Islet precursor cell (in vitro differentiated cells): Measurements from ENCODE around the gene SLAMF9.

Source experiments
- DNase-seq: peaks from one replicate; pipeline ENCODE4 v3.0.0-alpha.2; 2018

SLAMF9 gene

DNA sequence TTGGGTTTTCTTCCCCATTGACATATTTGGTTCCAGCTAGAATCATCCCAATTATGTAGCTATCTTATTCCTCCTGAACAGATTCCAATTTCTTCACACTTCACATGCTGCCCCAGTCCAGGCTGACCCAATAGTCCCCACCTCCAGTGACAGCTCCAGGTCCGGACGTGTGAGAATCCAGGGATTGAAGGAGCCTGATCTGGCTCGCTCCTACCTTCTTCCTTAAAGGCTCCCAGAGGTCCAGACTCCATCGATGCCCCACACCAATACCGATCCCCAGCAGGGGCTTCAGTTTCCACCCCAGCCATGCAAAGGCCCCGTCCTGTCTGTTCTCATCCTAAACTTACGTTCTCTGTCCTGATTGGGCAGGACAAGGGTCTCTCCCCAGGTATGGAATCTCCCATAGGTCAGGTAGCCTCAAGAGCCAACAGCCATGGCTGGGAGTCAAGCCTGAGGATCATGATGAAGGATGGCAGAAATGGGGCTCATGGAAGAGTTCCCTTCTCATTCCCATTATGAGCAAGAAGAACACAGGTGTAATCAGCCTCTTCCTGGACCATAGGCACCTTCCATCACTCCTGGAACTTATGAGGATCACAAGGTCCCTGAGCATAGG lies 20.4 kb upstream of the SLAMF9 start:
- DNase-seq = peak; percentile 40

DNA sequence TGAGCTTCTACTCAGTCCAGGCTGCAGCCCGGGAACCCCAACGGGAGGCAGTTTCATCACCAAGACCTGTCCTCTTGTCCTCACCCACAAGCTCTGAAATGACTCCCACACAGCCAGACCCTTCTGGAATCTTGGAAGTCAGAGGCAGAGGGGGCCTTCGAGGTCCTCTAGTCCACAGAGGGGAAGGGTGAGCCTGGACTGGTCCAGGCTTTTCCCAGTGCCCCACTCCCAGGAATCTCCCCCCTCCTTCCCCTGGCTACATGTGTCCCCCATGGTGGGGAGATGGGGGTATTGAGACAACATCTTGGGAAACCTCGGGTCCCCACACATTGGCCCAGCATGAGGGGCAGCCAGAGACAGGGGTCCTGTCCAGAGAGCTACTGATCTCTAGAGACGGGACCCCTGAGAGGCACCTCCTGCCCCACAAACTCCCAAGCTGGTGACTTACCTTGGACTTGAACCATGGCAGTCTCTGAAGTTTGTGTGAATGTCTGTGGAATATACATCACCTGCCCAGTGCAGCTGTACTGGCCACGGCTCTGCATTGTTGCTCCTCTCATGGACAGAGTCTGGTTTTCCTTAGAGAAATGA lies 19.4 kb upstream of the SLAMF9 start:
- DNase-seq = peak; percentile 29

DNA sequence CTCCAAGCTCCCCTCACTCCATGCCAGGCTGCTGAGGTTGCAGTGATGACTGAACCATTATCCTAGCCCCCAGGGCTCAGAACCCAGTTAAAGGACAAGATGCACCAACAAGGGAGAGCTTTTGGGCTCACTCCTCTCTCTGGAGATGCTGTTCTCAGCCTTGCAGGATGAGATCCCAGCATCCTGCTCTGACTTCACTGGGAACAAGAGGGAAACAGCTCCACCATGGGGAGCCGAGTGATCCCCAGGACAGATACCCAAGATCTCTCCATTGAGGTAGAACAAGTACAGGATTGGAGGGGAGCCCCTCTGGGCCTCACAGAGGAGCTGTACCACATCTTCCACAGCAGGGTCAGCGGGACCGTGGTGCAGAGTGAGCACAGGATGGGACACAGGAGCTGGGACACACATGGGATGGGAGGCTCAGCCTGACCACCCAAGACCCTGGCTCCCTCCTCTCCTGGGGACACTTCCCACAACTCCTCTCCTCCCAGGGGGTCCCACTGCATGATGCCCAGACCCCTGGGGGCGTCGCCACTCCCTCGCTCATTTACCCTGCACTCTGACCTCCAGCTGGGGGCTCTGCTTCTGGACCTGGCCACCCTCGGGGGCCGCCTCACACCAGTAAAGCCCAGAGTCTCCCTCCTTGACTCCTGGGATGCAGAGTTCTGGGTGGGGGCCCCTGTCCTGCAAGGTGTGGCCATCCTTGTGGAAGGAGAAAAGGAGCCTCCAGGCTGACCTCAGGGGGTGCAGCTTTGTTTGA lies 18.6 kb upstream of the SLAMF9 start:
- DNase-seq = peak; percentile 49

DNA sequence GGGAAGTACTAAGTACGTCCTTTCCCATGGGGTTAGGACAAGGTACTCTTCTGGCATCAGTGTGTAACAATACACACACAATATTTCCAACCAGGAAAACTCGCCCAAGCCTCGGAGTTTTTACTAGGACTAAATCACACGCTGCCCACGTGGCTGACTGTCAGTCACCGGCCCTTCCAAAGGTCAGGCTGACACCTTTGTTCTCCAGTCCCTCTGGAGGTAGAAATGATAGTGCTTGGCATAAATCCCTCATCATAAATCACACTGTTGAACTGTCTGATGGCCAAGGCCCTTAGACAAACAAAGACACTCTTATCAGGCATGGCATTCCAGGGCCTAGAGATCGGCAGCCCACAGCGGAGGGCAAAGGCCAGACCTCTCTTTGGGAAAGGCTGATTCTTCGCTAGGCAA lies 16.9 kb upstream of the SLAMF9 start:
- peak; percentile 65 for DNase-seq

DNA sequence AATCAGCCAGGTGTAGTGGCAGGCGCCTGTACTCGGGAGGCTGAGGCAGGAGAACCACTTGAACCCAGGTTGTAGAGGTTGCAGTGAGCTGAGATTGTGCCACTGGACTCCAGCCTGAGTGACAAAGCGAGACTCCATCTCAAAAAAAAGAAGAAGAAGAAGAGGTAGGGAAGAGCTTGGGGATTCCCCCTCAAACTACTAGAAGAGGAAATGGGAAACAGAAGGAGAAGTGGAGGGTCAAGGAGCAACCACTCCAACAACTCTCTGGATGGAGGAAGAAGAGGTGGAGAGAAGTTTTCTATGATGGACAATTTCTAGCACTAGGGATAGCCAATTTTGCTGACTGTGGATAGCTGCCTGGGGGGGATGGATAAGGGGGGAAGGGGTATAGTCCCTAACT lies 14.9 kb upstream of the SLAMF9 start:
- no peak for DNase-seq

DNA sequence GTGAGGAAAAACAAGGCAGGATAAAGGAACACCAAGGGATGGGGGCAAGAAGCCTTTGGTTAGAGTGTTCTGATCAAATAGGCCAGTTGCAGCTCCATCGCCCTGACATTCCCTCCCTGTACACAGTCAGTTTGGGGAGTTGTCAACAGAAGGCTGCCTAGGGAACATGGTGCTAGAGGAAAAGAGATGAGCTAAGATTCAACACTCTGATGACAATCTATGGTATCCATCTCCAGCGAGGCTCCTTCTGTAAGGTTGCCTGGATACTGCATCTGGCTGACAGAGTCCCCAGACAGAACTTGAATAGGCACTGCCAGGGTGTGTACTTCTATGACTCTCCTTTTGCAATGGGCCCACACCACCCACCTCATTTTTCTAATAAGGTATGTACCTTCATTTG lies 11.2 kb upstream of the SLAMF9 start:
- peak; percentile 21 for DNase-seq

DNA sequence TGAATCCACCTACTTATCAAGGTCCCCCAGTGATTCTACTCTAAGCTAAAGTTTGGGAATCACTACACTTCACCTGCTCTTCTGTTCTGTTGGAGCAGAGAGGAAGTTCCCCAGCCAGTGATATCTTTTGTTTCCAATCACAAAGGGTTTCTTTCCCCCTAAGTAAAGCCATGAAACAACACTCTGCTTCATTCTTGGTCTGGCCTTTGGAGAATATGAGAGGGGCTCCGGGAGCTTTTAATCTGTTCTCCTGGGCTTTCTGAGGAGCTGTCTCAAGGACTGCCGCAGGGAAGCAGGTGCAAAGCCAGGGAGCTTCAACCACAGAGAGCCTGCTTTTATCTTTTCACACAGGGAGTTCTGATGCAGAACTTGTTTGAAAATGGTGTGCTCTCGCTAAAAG lies 10.1 kb upstream of the SLAMF9 start:
- DNase-seq = peak; percentile 37

DNA sequence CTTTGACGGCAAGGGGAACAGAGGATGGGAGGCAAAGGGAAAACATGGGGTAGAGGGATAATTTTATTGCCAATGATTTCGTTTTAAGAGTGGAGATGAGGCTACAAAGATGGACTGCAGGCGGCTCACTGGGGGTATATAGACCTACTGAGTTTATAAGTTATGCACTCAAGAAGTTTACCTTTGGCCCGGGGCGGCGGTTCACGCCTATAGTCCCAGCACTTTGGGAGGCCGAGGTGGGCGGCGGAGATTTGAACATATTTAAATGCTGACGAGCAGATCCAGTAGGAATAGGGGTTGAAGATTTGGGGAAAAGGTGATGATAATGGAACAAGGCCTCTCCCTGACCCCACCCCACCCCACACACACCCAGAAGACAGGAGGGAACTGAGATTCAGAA lies 8.1 kb upstream of the SLAMF9 start:
- peak; percentile 12 for DNase-seq

DNA sequence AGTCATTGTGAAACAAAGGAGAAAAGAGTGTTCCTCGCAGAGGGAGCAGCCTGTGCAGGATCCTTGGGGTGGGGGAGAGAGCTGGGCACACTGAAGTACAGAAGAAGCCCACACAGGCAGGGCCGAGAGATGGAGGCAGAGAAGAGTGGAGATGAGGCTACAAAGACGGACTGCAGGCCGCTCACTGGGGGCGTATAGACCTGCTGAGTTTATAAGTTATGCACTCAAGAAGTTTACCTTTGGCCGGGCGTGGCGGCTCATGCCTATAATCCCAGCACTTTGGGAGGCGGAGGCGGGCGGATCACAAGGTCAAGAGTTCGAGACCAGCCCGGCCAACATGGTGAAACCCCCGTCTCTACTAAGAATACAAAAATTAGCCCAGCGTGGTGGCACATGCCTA lies 7.6 kb upstream of the SLAMF9 start:
- DNase-seq = peak; percentile 16

DNA sequence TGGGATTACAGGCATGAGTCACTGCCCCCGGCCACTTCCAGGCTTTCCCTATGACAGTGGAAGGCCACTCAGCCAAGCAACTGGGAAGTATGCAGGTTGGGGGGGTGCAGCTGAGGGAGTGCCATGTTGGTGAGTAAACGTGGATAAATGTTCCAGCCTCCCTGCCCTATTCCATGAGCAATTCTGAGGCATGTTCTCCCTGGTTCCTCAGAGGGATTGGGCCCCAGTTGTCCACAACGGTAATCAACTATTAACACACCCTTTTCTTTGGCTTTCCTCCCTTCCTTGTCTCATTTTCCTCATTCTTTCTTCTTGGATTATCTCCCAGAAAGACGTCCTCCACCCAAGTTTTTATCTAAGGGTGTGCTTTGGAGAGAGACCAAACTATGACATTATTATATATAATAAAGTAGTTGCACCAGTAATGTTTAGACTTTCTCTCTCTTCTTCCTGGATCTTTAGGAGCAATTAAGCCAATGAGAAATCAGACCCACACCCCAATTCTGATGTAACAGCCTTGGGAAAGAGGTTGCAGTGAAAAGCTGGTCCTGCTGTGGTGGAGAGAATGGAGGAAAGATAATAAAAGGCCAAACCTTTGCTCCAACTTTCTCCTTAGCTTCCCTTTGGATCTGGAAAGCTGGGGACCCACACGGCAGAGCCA lies 6.8 kb upstream of the SLAMF9 start:
- DNase-seq = peak; percentile 50

DNA sequence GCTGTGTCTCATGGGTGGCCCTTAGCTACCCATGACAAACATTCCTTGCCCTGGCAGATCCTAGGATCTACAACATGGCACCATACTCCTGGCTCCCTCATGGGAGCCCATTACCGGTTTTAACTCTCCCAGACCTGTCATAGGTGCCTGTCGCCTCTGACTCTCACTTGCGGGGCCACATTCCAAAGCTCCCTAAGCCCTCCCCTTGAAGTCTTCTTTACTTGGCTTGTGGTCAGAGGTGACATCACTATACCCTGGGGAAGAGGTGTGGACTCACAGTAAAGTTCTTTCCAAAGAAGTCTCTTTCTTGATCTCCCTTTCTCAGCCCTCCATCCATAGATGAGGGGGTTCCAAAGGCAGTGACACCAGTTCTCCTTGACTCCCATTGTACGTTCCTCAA lies 5.4 kb upstream of the SLAMF9 start:
- DNase-seq = peak; percentile 89

DNA sequence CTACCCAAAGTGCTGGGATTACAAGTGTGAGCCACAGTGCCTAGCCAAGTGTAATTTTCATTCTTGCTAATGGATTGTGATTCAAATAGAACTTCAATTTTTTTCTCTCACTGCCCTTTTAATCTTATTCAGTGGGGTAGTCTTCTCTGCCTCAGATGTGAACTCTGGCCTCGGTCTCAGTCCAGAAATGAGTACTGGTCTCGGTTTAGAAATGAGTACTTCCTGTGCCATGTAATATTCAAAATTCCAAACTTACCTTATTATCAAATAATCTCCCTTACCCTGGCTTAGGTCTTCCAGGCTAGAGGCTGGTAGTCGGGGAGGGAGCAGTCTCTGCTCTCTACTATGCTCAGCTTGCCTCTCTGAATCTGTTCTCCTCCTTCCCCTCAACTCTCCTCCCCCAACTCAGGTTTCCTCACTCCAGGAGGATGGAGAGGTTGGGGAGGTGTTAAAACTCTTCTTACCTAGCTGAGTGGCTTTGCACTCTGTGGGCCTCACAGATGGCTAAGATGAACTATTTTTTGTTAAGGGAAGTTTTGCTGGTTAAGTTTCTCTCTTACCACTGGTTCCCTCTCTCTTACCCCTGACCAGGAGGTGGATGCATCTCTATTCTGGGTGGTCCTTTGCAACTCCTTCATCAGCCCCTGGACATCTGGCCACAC lies 4.8 kb upstream of the SLAMF9 start:
- DNase-seq = peak; percentile 29

DNA sequence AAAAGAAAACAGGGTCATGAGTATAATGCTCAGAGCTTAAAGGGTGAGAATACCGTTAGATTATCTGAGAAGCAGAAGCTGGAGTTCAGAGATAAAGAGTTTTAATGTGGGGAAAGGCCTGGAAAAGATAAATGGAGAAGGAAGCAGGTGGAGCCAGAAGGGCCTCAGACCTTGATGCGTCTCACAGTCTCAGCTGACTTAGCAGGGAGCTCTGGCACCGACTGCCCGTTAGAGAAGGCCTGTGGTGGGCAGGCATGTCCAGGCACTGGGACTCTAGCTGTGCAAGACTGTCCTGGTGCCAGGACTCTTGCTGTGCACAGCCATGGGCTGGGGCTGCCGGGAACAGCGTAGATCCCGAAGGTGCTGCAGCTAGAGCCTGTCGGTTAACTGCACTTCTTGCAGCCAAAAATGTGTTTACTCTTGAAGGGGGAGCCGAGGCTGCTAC lies 3.8 kb upstream of the SLAMF9 start:
- DNase-seq = peak; percentile 33

DNA sequence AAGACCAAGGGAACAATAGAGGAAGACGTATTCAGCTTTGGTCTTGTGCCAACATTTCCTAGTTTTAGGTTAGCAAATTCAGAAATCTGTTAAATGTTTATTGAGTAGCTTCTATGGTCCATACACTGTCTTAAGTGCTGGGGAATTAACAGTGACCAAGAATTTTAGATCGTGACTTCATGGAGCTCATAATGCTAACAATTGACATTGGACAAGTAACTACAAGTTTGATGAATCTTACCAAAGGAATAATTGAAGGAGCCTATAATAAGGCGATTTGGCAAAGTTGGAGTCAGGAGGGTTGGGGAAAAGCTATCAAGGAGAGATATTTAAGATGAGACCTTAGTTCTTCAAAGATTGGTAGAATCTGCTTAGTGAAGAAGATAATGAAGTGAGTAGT lies 1.4 kb upstream of the SLAMF9 start:
- DNase-seq = no peak

DNA sequence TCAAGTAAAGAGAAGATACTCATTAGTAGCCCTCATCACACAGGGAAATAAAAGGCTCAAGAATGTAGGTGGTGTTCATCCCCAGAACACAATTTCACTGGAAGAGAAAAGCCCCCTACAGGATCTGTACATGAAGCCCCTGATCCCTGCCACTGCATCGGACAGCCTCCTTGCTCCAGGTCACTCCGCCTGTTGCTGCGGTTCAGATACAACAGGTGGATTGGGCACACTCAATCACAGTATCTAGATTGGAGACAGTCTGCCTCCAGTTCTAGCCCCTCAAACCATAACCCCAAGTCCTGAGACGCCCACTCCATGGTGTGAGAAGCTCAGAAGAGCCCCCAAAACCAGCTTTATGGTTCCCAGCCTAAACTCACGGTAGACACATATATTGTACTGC lies 1.1 kb downstream of the SLAMF9 start:
- no peak for DNase-seq

DNA sequence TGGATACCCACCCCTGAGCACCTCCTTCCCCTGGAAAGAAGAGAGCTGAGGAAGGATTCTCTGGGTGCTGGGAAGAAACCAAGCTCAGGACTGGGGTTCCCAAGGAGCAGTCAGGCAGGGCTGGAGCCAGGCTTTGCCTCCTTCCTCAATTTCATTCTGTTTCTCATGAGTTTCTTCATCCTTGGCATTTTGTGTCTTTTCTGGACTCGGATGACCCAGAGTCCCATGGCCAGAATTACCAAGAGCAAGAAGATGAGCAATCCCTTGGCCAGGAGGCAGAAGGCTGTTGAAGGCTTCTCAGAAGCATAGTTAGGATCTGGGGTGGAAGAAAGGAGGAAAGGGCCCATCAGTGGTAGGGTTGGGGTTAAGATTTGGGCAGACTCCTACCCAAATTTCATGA lies 2.5 kb downstream of the SLAMF9 start:
- peak; percentile 5 for DNase-seq

DNA sequence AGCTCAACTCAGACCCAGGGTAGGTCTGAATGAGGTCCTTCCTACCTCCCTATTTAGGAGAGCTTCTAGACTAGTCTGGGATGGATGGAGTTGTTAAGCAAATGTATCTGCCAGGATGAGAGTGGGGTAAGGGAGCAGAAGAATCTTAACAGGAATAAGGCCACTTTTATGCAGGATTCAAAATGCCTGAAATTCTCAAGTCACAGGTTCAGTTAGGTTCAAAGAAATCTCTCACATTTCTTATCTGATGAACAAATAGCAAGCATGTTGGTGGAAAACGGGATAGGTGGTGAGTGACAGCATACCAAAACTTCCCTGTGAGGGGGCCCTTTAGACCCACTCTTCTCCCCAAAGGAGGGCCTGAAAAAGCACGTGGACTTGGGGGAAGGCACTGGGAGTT lies 3.0 kb downstream of the SLAMF9 start:
- DNase-seq = peak; percentile 43

DNA sequence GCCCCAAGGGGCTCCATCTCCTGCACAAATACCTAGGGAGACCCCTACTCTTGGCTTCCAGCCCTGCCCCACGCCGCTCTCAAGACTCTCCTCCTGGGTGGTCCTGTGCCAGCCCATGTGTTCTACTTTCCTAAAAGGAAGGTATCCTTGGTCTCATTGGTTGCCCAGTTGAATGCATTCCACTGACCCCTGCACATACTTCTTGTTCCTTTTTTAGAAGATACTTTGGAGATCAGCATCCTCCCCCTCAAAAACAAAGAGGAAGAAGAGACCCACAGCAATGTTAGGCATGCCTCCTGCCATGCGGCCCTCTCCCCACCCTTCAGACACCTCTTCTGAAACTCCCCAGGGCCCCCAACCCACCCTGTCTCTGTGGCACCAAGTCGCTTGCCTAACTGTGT lies 4.1 kb downstream of the SLAMF9 start:
- DNase-seq = peak; percentile 20

DNA sequence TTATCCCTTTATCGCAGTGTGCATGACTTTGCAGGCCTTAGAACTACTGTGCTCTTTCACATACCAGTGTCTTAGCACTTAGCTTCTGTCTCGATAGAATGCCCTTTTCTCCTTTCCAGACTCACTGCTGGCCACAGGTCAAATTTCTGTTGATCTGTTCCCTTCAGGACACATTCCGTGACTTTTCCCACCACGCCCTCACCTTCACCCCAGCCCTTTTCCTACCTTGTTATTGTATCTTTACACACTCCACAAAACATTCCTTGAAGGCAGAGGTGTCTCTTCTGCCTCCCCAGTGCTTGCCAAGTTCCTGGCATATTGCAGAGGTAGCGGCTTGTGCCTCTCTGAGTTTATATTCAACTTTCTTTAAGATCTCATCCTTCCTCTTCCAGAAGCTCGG lies 4.9 kb downstream of the SLAMF9 start:
- peak; percentile 57 for DNase-seq

DNA sequence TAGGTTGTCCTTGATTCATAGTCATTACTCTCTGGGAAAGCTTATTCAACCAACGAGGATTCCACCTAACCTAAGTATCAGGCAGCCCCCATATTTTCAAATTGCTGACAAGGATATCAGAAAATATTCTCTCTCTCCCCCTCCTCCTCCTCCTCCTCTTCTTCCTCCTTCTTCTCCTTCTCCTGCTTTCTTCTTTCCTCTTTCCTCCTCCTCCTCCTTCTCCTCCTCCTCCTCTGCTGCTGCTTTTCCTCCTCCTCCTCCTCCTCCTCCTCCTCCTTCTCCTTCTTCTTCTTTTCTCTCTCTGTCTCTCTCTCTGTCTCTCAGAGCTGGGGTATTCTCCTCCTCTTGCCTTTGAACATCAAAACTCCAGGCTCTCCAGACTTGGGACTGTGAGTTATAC lies 6.1 kb downstream of the SLAMF9 start:
- peak; percentile 22 for DNase-seq

DNA sequence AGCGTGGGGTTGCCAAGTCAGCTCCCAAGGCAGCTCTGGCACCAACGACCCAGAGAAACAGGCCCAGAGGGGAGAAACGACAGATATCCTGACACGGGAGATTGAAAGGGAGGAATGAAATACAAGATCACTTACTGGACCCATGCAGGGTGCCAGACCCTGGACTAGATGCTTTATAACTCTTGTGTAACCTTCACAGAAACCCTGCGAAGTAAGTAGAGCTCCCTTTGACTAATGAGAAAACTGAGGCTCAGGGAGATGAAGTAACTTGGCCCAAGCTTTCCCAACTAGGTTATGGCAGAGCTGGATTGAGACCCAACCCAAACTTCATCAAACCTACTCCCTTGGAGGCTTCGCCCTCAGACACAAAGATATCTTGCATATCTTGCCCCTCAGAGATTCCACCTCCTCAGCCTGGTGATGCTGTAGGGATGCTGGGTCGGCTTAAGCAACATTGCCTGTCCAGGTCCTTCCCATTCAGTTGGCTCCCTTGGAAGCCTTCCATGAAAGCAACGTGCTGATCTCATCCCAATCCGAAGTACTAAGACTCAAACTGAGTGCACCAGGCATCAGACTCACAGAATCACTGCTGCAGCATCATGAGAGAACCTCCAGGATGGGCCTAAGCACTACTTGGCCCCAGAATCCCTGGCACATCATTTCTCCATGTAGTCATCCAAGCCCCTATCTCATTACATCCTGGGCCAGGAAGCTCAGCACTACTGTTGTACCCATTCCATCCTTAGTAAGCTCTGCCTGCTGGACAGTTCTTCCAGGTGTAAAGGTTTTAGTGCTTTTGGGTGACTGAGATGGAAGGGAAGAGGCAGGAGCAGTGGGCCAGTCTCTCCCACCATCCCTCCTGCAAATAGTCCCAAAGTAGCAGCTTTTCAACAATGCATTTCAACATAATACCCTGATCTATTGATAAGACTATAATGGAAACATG lies 7.5 kb downstream of the SLAMF9 start:
- peak; percentile 47 for DNase-seq
